Measurements from ENCODE around the gene SRGAP3. TPM values are rescaled to one million over a fixed set of nuclear protein-coding genes. Genes with fewer than 3 reads are reported as not detected.

The SRGAP3 gene
- total RNA-seq, 1 donor from 2014 or later: 3.9 TPM

- Histone ChIP-seq H4K20me1 (ENCODE audit: insufficient read depth, low read length) (no peaks in the 10 kb centered on the region), H3K4me1 (ENCODE audit: insufficient read depth, low read length) (no peaks in the 10 kb centered on the region), H3K27me3 (ENCODE audit: insufficient read depth, low read length) (peaks cover 2% of the 10 kb centered on the region), H3K27ac (ENCODE audit: low read depth, low read length) (no peak overlapping the region), H2AFZ (ENCODE audit: low read depth, low read length) (no peak overlapping the region), H3K4me2 (ENCODE audit: low read length) (no peak overlapping the region), H3K4me3 (ENCODE audit: insufficient read depth, low read depth, low read length) (no peak overlapping the region), H3K79me2 (ENCODE audit: insufficient read depth, low read length) (no peaks in the 10 kb centered on the region), H3K36me3 (ENCODE audit: insufficient read depth, low read length) (no peaks in the 10 kb centered on the region), H3K9ac (ENCODE audit: low read length) (no peak overlapping the region), H3K9me3 (ENCODE audit: insufficient read depth, low read depth, low read length) (no peaks in the 10 kb centered on the region)
- Mint-ChIP-seq H3K27ac (ENCODE audit: unreplicated experiment) (no peak overlapping the region), H3K27me3 (ENCODE audit: low read depth, unreplicated experiment) (peaks cover 13% of the 10 kb centered on the region), H3K4me1 (ENCODE audit: low read depth, unreplicated experiment) (no peaks in the 10 kb centered on the region), H3K36me3 (ENCODE audit: low read depth, unreplicated experiment) (no peaks in the 10 kb centered on the region), H3K4me3 (ENCODE audit: unreplicated experiment) (no peak overlapping the region), H3K9me3 (ENCODE audit: unreplicated experiment) (peaks cover 4% of the 10 kb centered on the region)
- DNase-seq (ENCODE audit: low read depth) (no peak), FAIRE-seq (no peak)
- TF ChIP-seq EZH2 (IDR thresholded peaks at IDR 0.05; ENCODE audit: insufficient read depth, low read length): no peak
- TF ChIP-seq, protein P1, sequence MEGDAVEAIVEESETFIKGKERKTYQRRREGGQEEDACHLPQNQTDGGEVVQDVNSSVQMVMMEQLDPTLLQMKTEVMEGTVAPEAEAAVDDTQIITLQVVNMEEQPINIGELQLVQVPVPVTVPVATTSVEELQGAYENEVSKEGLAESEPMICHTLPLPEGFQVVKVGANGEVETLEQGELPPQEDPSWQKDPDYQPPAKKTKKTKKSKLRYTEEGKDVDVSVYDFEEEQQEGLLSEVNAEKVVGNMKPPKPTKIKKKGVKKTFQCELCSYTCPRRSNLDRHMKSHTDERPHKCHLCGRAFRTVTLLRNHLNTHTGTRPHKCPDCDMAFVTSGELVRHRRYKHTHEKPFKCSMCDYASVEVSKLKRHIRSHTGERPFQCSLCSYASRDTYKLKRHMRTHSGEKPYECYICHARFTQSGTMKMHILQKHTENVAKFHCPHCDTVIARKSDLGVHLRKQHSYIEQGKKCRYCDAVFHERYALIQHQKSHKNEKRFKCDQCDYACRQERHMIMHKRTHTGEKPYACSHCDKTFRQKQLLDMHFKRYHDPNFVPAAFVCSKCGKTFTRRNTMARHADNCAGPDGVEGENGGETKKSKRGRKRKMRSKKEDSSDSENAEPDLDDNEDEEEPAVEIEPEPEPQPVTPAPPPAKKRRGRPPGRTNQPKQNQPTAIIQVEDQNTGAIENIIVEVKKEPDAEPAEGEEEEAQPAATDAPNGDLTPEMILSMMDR (IDR thresholded peaks at IDR 0.05; ENCODE audit: insufficient read depth, low read depth, low read length): no peak
These were observed 17.3 kb upstream of the SRGAP3 start for GRCh38 chr3:9266716-9267115.

DNA sequence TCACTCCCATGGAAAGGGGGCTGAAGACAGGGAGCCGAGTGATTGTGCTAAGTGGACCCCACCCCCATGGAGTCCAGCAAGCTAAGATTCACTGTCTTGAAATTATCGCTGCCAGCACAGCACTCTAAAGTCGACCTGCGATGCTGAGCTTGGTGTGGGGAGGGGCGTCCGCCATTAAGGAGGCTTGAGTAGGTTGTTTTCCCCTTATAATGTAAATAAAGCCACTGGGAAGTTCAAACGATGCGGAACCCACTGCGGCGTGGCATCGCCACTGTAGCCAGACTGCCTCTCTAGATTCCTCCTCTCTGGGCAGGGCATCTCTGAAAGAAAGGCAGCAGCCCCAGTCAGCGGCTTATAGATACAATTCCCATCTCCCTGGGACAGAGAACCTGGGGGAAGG, 10.9 kb upstream of the SRGAP3 start:
- H3K36me3 Mint-ChIP-seq (ENCODE audit: low read depth, unreplicated experiment): no peaks in the 10 kb centered on the region
- Histone ChIP-seq H3K4me1 (ENCODE audit: insufficient read depth, low read length) (no peaks in the 10 kb centered on the region), H3K27me3 (ENCODE audit: insufficient read depth, low read length) (peaks cover 3% of the 10 kb centered on the region), H3K36me3 (ENCODE audit: insufficient read depth, low read length) (no peaks in the 10 kb centered on the region), H3K27ac (ENCODE audit: low read depth, low read length) (no peak overlapping the region), H3K9me3 (ENCODE audit: insufficient read depth, low read depth, low read length) (peaks cover 3% of the 10 kb centered on the region), H2AFZ (ENCODE audit: low read depth, low read length) (no peak overlapping the region), H3K79me2 (ENCODE audit: insufficient read depth, low read length) (no peaks in the 10 kb centered on the region), H3K9ac (ENCODE audit: low read length) (no peak overlapping the region), H3K4me3 (ENCODE audit: insufficient read depth, low read depth, low read length) (no peak overlapping the region), H4K20me1 (ENCODE audit: insufficient read depth, low read length) (no peaks in the 10 kb centered on the region), H3K4me2 (ENCODE audit: low read length) (no peak overlapping the region)
- H3K4me3 Mint-ChIP-seq (ENCODE audit: unreplicated experiment): no peak overlapping the region
- H3K27me3 Mint-ChIP-seq (ENCODE audit: low read depth, unreplicated experiment): peaks cover 16% of the 10 kb centered on the region
- no peak overlapping the region for H3K27ac Mint-ChIP-seq (ENCODE audit: unreplicated experiment)
- H3K4me1 Mint-ChIP-seq (ENCODE audit: low read depth, unreplicated experiment): no peaks in the 10 kb centered on the region
- no peak for DNase-seq (ENCODE audit: low read depth)
- peaks cover 11% of the 10 kb centered on the region for H3K9me3 Mint-ChIP-seq (ENCODE audit: unreplicated experiment)
- TF ChIP-seq EZH2 (IDR thresholded peaks at IDR 0.05; ENCODE audit: insufficient read depth, low read length): no peak
- TF ChIP-seq, protein P1 (IDR thresholded peaks at IDR 0.05; ENCODE audit: insufficient read depth, low read depth, low read length): no peak
- no peak for FAIRE-seq

GRCh38 chr3:9257092-9257491, 7.6 kb upstream of the SRGAP3 start:
- no peak overlapping the region for H3K27ac ChIP-seq (ENCODE audit: low read depth, low read length)
- peaks cover 2% of the 10 kb centered on the region for H3K4me1 Mint-ChIP-seq (ENCODE audit: low read depth, unreplicated experiment)
- no peak for TF ChIP-seq EZH2 (IDR thresholded peaks at IDR 0.05; ENCODE audit: insufficient read depth, low read length)
- TF ChIP-seq, protein P1 (IDR thresholded peaks at IDR 0.05; ENCODE audit: insufficient read depth, low read depth, low read length): no peak
- H3K4me2 ChIP-seq (ENCODE audit: low read length): no peak overlapping the region
- peaks cover 13% of the 10 kb centered on the region for H3K27me3 Mint-ChIP-seq (ENCODE audit: low read depth, unreplicated experiment)
- FAIRE-seq (no peak), DNase-seq (ENCODE audit: low read depth) (no peak)
- no peaks in the 10 kb centered on the region for H3K36me3 Mint-ChIP-seq (ENCODE audit: low read depth, unreplicated experiment)
- no peaks in the 10 kb centered on the region for H3K79me2 ChIP-seq (ENCODE audit: insufficient read depth, low read length)
- no peak overlapping the region for H3K9ac ChIP-seq (ENCODE audit: low read length)
- no peak overlapping the region for H3K4me3 ChIP-seq (ENCODE audit: insufficient read depth, low read depth, low read length)
- H3K4me1 ChIP-seq (ENCODE audit: insufficient read depth, low read length): no peaks in the 10 kb centered on the region
- peaks cover 3% of the 10 kb centered on the region for H3K9me3 ChIP-seq (ENCODE audit: insufficient read depth, low read depth, low read length)
- H3K27ac Mint-ChIP-seq (ENCODE audit: unreplicated experiment): no peak overlapping the region
- no peaks in the 10 kb centered on the region for H3K36me3 ChIP-seq (ENCODE audit: insufficient read depth, low read length)
- H4K20me1 ChIP-seq (ENCODE audit: insufficient read depth, low read length): no peaks in the 10 kb centered on the region
- H2AFZ ChIP-seq (ENCODE audit: low read depth, low read length): no peak overlapping the region
- peaks cover 7% of the 10 kb centered on the region for H3K9me3 Mint-ChIP-seq (ENCODE audit: unreplicated experiment)
- H3K27me3 ChIP-seq (ENCODE audit: insufficient read depth, low read length): peaks cover 6% of the 10 kb centered on the region
- no peak overlapping the region for H3K4me3 Mint-ChIP-seq (ENCODE audit: unreplicated experiment)
